HG03039 (cell line): Measurements from ENCODE around the gene IGF2.
"Not testable (repeated sequence)": the region's sequence is repeated elsewhere in the genome, so short reads cannot be mapped to it uniquely, and the experiment has no call there.

ENCODE experiments used
- ATAC-seq: cut with Tn5 transposase; IDR thresholded peaks from one replicate; pipeline ENCODE4 v1.9.1; 2021; ENCODE audit warnings: mild to moderate bottlenecking, moderate library complexity; ENCODE audit not compliant: unreplicated experiment

IGF2 gene

GRCh38 chr11:2124736-2125484, 14.3 kb downstream of the IGF2 start:
- not testable (repeated sequence) for ATAC-seq

GRCh38 chr11:2123628-2123960, 15.6 kb downstream of the IGF2 start:
- no peak for ATAC-seq

GRCh38 chr11:2122907-2123627, 16.1 kb downstream of the IGF2 start:
- ATAC-seq: no peak

- no peak for ATAC-seq
Measured at GRCh38 chr11:2122222-2122906, 16.8 kb downstream of the IGF2 start.

- no peak for ATAC-seq
Measured at GRCh38 chr11:2121227-2122130, 17.7 kb downstream of the IGF2 start.

- ATAC-seq: no peak
Measured at GRCh38 chr11:2120359-2121100, 18.7 kb downstream of the IGF2 start.

GRCh38 chr11:2118677-2119076, 20.5 kb downstream of the IGF2 start:
- no peak for ATAC-seq

GRCh38 chr11:2116680-2117079, 22.5 kb downstream of the IGF2 start:
- no peak for ATAC-seq

DNA sequence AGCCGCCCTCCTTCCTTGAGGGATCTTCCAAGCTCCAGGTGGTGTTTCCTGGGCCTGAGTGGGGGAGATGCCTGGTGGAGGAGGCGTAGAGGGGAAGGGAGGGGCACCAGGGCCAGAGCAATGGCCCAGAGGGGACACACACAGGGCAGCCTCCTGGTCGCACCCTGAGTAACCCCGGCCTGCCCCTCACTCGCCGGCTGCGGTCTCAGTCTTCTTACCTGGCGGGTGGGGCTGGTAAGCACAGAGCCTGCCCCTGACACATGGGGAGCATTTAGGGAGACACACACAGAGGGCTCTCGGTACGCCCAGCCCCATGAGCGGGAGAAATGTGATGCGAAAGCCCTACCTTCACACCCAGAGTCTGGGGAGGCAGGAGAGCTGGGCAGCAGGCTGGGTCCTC, 23.9 kb downstream of the IGF2 start:
- ATAC-seq: no peak

- no peak for ATAC-seq
Measured at GRCh38 chr11:2114430-2115241, 24.6 kb downstream of the IGF2 start.

- no peak for ATAC-seq
Measured at GRCh38 chr11:2113776-2114175, 25.4 kb downstream of the IGF2 start.

DNA sequence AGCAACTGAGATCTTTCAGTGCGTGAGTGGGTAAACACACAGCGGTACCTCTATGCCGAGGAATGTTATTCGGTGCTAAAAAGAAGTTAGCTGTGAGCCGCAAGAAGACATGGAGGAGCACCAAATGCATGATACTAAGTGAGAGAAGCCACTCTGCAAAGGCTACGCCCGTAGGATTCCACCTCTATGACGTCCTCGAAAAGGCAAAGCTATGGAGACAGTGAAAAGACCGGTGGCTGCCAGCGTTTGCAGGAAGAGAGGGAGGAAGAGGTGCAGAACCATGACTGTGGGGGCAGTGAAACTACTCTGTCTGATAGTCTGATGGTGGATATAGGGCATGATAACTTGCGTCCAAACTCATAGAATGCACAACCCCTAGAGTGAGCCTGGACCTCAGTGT, 28.7 kb downstream of the IGF2 start:
- no peak for ATAC-seq

- no peak for ATAC-seq
Measured at GRCh38 chr11:2109541-2110019, 29.6 kb downstream of the IGF2 start.

DNA sequence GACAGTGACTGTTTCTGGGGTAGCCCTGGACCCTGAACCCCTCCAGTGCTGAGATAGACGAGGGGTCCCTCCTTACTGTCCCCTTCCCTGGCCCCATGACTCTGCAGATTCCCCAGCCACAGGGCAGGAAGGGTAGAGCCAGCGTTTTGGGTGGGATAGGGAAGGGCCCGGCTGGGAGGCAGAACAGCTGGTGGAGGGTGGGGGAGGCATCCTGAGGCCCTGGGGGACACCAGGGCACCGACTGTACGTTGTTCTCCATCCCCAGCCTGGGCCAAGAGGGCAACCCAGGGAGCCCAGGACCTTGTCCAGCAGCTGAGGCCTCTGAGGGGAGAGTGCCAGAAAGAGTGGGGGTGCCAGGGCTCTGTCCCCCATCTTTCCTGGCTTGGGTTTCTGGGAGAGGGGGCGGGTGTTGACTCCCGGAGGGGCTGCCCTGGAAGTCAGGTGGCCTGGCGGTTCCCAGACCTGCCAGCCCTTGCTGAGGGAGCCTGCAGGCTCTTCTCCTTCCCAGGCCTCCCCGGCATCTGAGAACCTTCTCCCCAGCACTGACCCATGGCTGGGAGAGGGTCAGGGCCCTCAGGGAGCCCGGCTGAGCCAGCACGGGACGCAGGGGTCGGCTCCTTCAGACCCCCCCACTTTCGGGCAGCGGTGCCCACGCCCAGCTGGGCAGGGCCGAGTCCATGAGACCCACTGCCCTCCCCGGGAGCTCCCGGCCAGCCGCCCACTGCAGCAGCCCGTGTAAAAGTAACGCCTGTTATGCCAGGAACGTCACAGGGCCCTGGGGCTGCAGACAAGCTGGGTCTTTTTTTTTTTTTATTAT, 30.3 kb downstream of the IGF2 start:
- ATAC-seq: no peak

DNA sequence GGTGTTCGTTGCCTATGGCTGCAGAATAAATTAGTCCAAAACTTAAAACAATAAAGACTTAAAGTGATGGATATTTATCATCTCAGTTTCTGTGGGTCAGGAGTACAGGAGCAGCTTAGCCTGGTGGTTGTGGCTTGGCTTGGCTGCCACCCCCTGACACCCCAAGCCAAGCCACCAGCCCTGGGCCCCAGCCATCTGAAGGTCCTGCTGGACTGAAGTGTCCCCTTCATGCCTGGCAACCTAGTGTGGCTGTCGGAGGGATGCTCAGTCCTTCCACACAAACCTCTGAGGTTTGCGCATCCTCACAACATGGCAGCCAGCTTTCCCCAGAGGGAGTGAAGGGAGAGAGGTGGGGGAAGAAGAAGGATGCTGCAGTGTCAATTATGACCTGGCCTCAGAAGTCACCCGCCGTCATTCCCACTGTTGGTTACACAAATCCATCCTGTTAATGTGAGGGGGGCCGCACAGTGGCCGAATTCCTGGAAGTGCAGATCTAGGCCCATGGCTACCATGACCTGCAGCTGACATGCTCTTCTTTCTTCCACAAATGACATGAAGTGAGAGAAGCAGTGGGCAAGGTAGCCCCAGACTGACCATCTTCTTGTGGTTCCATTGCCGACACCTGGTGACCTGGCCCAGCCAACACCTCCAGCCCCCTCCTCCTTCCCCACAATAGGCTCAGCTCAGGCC, 31.1 kb downstream of the IGF2 start:
- no peak for ATAC-seq

DNA sequence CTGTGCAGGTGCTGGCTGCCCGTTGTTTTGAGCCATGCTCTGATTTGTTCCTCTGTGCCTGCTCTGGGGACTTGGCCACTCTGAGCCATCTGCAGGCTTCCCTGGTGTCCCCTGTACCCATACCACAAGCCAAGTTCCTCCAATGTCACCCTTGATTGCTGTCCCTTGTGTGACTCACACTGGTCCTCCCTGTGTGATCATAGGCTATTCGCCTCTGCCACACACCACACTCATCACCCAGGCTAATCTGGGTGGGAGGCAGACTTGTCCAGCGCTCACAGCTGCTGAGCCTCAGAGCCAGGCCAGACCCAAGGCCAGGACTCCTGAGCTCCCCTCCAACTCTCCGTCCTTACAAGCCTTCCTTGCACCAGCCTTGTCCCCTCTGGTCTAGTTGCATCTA, 31.7 kb downstream of the IGF2 start:
- ATAC-seq: no peak

GRCh38 chr11:2106583-2107209, 32.5 kb downstream of the IGF2 start:
- no peak for ATAC-seq
